ENCODE results near the gene C5orf34.

The C5orf34 gene, protein sequence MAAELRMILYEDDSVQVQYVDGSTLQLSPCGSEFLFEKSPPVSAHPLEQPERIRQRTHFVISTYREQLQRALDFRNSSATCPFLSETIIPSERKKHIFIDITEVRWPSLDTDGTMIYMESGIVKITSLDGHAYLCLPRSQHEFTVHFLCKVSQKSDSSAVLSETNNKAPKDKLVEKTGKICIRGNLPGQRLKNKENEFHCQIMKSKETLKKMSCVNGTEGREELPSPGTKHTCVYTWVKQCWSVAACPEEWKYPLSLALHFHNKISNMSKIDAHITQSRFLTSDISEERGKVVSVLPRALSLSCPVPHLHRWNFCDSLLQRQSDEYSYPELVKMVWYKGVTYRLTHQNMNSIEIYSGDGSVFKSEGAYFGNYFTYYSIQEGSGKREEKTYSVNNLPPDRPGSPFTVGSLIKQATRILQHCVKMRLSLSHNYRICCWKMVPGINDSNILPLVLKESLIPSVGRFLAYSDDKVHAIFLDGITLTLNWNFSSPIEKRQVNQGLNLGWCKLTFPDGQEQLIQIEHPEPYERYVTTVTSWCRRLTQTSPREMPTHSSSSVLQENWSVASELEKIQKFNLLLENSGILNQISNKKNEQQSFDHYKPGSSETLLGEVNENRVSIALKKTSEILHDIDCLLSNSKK

DNA sequence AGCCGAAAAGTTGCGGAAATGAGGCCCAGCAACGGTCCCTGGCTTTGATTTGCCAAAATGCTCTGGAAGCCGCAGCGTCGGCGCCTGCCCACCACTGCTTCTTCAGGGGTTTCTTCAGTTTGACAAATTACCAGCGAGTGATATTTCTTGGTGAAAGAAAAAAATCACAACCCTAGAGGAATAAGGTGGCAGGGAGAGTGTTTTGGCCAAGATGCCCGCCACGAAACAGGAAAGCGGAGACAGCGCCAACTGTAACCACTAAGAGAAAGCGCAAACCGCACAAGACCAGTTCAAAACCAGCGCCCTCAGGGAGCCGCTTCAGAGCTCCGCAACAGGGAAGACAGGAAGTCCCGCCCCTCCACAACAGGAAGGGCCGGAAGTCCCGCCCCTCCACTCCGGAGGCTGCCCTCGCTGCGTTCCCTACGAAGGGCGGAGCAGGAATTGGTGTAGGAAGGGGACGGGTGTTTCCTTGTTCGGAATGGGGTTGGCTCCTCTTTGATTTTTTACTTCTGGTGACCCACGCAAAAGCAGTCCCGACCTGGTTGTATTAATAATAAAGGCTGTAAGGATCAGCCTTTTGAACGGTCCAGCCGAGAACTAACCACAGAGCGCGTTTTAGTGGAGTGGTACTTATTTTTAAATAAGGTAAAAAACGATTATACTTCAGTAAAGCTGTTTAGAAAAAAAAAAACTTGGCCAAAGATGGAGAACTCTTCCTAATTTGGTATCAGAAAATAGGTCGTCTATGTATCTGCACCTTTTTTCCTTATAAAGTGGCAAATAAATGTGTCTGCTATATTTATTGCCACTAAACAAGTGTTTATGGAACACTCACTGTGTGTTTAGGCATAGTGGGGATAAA, at the start of gene C5orf34:
C5orf34 (minus strand) TSS at position 333 of the 862 bp plus-strand sequence. CDS start 5,809 bp downstream, outside the sequence.
- Histone ChIP-seq H3K4me2 (ENCODE audit: low read length) (peak within 1 kb of the TSS; percentile 88), H3K9me3 (ENCODE audit: low read length) (no peaks in the 10 kb centered on the region), H3F3A (ENCODE audit: insufficient read depth, low read length) (no peaks in the 10 kb centered on the region), H3K4me1 (ENCODE audit: insufficient read depth, low read length, severe bottlenecking) (peaks cover 24% of the 10 kb centered on the region), H3K79me2 (ENCODE audit: insufficient read depth, low read length) (peaks cover 26% of the 10 kb centered on the region), H3K4me3 (ENCODE audit: low read depth, low read length, poor library complexity, severe bottlenecking) (peak within 1 kb of the TSS; percentile 77), H3K27ac (ENCODE audit: low read depth, low read length, poor library complexity, severe bottlenecking) (peak within 1 kb of the TSS; percentile 87), H2AFZ (ENCODE audit: low read length) (no peak within 1 kb of the TSS), H3K9ac (ENCODE audit: low read length) (peak within 1 kb of the TSS; percentile 88), H4K20me1 (ENCODE audit: insufficient read depth, low read length) (no peaks in the 10 kb centered on the region), H3K9me2 (ENCODE audit: low read depth, low read length) (no peaks in the 10 kb centered on the region), H3K27me3 (ENCODE audit: insufficient read depth, low read length) (no peaks in the 10 kb centered on the region), H3K36me3 (ENCODE audit: insufficient read depth, low read length) (peaks cover 8% of the 10 kb centered on the region)
- TF ChIP-seq EZH2 (IDR thresholded peaks at IDR 0.05; ENCODE audit: borderline replicate concordance, low read length), result no peak
- TF ChIP-seq, protein P1, sequence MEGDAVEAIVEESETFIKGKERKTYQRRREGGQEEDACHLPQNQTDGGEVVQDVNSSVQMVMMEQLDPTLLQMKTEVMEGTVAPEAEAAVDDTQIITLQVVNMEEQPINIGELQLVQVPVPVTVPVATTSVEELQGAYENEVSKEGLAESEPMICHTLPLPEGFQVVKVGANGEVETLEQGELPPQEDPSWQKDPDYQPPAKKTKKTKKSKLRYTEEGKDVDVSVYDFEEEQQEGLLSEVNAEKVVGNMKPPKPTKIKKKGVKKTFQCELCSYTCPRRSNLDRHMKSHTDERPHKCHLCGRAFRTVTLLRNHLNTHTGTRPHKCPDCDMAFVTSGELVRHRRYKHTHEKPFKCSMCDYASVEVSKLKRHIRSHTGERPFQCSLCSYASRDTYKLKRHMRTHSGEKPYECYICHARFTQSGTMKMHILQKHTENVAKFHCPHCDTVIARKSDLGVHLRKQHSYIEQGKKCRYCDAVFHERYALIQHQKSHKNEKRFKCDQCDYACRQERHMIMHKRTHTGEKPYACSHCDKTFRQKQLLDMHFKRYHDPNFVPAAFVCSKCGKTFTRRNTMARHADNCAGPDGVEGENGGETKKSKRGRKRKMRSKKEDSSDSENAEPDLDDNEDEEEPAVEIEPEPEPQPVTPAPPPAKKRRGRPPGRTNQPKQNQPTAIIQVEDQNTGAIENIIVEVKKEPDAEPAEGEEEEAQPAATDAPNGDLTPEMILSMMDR (IDR thresholded peaks at IDR 0.05; ENCODE audit: low read length), result no peak

DNA sequence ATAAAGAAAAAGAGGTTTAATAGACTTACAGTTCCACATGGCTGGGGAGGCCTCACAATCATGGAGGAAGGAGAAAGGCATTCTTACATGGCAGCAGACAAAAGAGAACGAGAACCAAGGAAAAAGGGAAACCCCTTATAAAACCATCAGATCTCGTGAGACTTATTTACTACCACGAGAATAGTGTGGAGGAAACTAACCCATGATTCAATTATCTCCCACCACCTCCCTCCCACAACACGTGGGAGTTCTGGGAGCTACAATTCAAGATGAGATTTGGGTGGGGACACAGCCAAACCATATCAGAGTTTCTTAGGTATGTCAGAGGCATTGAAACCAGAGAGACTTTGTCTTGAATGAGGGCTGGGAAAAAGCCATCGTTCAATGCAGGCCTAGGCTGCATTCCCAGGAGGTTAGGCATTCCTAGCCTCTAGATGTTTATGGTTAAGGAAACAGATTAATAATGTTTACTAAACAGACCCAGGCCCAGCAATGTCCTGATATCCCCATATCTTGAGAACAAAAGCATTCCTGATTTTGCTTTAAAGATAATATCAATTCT, 49.4 kb upstream of the C5orf34 start:
- H3K4me3 ChIP-seq (ENCODE audit: low read depth, low read length, poor library complexity, severe bottlenecking), result no peak overlapping the region
- H3K9ac ChIP-seq (ENCODE audit: low read length), result no peak overlapping the region
- no peak overlapping the region for H3K4me2 ChIP-seq (ENCODE audit: low read length)
- H3K79me2 ChIP-seq (ENCODE audit: insufficient read depth, low read length), result no peaks in the 10 kb centered on the region
- no peak overlapping the region for H2AFZ ChIP-seq (ENCODE audit: low read length)
- H3K9me3 ChIP-seq (ENCODE audit: low read length), result no peaks in the 10 kb centered on the region
- no peaks in the 10 kb centered on the region for H3K36me3 ChIP-seq (ENCODE audit: insufficient read depth, low read length)
- no peaks in the 10 kb centered on the region for H3K4me1 ChIP-seq (ENCODE audit: insufficient read depth, low read length, severe bottlenecking)
- no peaks in the 10 kb centered on the region for H3F3A ChIP-seq (ENCODE audit: insufficient read depth, low read length)
- no peaks in the 10 kb centered on the region for H4K20me1 ChIP-seq (ENCODE audit: insufficient read depth, low read length)
- no peak for TF ChIP-seq EZH2 (IDR thresholded peaks at IDR 0.05; ENCODE audit: borderline replicate concordance, low read length)
- TF ChIP-seq, protein P1 (IDR thresholded peaks at IDR 0.05; ENCODE audit: low read length), result no peak
- no peaks in the 10 kb centered on the region for H3K9me2 ChIP-seq (ENCODE audit: low read depth, low read length)
- no peaks in the 10 kb centered on the region for H3K27me3 ChIP-seq (ENCODE audit: insufficient read depth, low read length)
- H3K27ac ChIP-seq (ENCODE audit: low read depth, low read length, poor library complexity, severe bottlenecking), result no peak overlapping the region

DNA sequence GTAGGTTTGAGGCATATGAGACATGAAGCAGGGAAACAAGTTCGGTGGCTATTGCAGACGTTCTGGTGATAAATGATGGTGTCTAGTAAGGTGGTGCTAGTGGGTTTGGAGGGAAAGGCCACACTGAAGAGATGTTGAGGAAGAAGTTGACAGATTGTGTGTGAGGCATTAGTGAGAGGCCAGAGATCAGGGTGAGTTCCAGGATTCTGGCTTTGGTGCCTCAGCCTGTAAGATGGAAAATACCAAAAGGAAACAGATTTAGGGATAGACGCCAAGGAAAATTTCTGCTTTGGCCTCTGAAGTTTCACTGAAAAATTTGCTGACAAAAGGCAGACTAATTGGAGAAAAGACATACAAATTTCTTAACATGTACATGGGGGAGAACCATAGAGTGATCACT, 48.4 kb upstream of the C5orf34 start:
- no peaks in the 10 kb centered on the region for H4K20me1 ChIP-seq (ENCODE audit: insufficient read depth, low read length)
- no peak overlapping the region for H3K9ac ChIP-seq (ENCODE audit: low read length)
- H3K4me2 ChIP-seq (ENCODE audit: low read length), result no peak overlapping the region
- no peak overlapping the region for H2AFZ ChIP-seq (ENCODE audit: low read length)
- H3K27ac ChIP-seq (ENCODE audit: low read depth, low read length, poor library complexity, severe bottlenecking), result no peak overlapping the region
- H3K27me3 ChIP-seq (ENCODE audit: insufficient read depth, low read length), result no peaks in the 10 kb centered on the region
- no peak overlapping the region for H3K4me3 ChIP-seq (ENCODE audit: low read depth, low read length, poor library complexity, severe bottlenecking)
- no peaks in the 10 kb centered on the region for H3K9me2 ChIP-seq (ENCODE audit: low read depth, low read length)
- 0 out of 2 replicates have a peak, but pooled peaks cover 3% of the 10 kb centered on the region for H3F3A ChIP-seq (ENCODE audit: insufficient read depth, low read length)
- no peaks in the 10 kb centered on the region for H3K79me2 ChIP-seq (ENCODE audit: insufficient read depth, low read length)
- TF ChIP-seq, protein P1 (IDR thresholded peaks at IDR 0.05; ENCODE audit: low read length), result no peak
- no peak for TF ChIP-seq EZH2 (IDR thresholded peaks at IDR 0.05; ENCODE audit: borderline replicate concordance, low read length)
- no peaks in the 10 kb centered on the region for H3K9me3 ChIP-seq (ENCODE audit: low read length)
- H3K36me3 ChIP-seq (ENCODE audit: insufficient read depth, low read length), result no peaks in the 10 kb centered on the region
- H3K4me1 ChIP-seq (ENCODE audit: insufficient read depth, low read length, severe bottlenecking), result no peaks in the 10 kb centered on the region

Measured in OCI-LY1 (cell line).